NCI-H526 (cell line): ENCODE measurements around the gene SYNGR3.
A peak's percentile ranks its signal among the peaks of the same experiment; 100 is the strongest.
"Not testable (repeated sequence)": the region's sequence is repeated elsewhere in the genome, so short reads cannot be mapped to it uniquely, and the experiment has no call there.

Experiments used
- DNase-seq, 2 experiments: peaks; one replicate each; lab custom pipeline; 2025; lab: John Stamatoyannopoulos, UW

Gene SYNGR3

DNA sequence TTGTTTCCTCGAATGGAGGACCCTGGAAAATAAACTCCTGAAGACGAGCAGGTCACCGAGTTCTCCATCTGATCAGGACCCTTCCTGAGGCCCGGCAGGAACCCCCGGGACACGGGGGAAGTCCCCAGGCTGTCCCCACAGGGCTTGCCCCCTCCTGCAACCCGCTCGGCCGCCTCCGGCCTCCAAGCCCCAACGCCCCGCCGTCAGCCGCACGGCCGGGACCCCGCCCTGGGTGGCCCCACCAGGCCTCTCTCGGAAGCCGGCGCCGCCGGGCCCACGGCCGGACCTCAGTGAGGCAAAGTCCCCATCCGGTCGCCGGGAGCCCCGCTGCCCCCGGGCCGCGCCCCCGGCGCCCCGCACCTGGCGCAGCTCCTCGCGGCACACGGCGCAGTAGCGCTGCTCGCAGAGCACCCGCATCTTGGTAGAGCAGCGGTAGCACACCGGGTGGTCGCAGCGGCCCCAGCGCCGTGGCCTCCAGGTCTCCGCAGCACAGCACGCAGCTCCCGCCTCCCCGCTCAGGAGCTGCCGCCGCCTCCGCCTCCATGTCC is 19.5 kb downstream of the SYNGR3 start:
- DNase-seq: no peak

DNA sequence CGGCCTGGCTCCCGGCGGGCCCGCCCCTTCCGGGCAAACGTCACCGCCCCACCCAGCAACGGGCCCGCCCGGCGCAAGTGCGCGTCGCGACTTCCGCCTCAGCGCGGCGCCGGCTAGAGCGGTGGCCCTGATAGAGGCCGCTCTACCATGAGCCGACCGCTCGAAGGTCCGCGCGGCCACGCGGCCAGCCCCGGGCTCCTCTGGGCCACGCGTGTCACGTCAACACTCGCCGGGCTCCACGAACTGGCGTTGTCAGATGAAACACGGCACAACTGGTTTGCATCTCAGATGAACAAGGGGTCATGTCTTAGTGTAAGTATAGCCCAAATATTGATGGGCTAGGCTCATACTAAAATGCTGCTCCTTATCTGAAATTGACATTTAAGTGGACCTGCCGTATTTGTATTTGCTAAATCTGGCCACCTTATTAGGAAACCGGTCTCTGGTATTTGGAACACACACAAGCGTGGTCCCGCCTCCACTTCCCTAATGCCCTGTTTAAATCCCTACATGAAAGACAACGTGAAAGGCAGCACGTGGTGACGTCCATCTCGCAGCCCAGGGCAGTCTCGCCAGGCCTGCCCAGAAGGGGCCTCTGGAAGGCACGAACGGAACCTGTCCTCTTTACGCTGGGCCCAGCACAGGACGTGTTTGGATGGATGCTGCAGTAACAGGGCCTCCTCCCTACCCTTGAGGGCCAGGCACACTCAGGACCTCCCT is 20.2 kb downstream of the SYNGR3 start, which contains the start of gene ZNF598:
Gene ZNF598, minus strand, starts transcription at position 31 of the 720 bp plus-strand sequence.
- peak; percentile 18 to 82 for DNase-seq

DNA sequence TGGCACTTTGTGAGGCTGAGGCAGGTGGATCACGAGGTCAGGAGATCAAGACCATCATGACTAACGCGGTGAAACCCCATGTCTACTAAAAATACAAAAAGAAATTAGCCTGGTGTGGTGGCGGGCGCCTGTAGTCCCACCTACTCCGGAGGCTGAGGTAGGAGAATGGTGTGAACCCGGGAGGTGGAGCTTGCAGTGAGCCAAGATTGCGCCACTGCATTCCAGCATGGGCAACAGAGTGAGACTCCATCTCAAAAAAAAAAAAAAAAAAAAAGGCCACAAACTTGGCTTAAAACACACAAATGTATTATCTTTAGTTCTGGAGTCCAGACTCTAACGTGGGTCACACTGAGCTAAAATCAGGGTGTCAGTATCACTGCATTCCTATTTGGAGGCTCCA is 22.0 kb downstream of the SYNGR3 start:
- not testable (repeated sequence) for DNase-seq

DNA sequence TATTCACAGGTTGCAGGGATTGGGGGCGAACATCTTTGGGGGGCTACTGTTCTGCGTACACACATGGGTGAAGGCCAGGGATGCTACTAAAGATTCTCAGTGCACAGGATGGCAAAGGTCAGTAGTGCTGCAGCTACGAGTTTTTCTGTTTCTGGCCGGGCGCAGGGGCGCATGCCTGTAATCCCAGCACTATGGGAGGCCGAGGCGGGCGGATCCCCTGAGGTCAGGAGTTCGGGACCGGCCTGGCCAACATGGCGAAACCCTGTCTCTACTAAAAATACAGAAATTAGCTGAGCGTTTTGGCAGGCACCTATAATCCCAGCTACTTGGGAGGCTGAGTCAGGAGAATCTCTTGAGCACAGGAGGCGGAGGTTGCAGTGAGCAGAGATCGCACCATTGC is 23.8 kb downstream of the SYNGR3 start:
- no peak for DNase-seq

DNA sequence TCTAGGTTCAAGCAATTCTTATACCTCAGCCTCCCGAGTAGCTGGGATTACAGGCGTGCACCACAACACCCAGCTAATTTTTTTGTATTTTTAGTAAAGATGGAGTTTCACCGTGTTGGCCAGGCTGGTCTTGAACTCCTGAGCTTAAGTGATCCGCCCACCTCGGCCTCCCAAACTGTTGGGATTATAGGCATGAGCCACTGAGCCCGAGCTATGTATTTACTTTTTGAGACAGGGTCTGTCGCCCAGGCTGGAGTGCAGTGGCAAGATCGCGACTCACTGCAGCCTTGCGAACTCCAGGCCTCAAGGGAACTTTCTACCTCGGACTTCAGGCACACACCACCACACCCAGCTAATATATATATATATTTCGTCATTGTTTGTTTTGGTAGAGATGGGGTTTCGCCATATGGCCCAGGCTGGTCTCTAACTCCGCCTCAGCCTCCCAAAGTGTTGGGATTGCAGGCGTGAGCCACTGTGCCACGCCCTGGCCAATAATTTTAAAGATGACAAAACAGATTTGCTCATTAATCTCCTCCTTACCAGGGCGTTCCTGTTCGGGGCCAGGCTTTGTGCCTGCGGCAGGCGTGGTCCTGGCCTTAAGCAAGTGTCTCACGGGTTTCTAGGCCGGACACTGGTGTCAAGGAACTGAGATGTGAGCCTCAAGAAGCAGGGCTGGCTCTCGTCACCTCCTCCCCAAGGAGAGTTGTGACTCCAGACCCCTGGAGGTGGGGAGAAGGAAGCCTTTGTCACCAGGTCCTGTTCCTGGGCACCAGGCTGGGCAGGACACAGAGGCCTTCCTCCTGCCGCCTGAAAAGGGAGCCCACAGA is 25.6 kb downstream of the SYNGR3 start:
- no peak for DNase-seq

DNA sequence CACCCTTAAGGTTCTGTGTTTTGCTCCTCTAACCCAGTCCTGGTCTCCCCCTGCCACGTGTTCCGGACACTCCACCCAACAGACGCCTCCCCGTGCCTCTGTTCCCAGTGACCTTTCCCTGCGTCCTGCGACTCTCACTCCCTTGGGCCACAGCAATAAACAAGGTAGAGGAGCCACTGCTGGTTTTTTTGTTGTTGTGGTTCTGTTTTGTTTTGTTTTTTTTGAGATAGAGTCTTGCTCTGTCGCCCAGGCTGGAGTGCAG is 26.1 kb downstream of the SYNGR3 start:
- no peak for DNase-seq

DNA sequence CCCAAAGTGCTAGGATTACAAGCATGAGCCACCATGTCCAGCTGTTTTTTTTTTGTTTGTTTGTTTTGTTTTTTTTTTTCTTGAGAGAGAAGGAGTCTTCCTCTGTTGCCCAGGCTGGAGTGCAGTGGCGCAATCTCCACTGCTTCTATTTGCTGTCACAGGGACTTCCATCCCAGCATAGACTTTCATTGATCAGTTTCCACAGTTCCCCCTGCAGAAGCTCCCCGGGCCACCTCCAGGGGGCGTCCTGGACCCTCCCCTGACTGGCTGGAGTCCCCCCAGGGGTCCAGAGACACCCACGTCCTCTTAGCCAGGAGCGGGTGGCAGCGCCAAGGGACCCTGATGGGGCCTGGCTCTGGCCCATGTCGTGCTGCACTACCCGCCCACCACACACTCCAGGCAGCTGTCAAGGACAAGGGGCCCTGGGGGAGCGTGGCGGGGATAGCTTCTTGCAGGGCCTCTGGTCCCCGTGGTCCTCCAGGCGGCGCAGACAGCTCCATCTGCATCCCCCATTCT is 26.7 kb downstream of the SYNGR3 start:
- DNase-seq: no peak

DNA sequence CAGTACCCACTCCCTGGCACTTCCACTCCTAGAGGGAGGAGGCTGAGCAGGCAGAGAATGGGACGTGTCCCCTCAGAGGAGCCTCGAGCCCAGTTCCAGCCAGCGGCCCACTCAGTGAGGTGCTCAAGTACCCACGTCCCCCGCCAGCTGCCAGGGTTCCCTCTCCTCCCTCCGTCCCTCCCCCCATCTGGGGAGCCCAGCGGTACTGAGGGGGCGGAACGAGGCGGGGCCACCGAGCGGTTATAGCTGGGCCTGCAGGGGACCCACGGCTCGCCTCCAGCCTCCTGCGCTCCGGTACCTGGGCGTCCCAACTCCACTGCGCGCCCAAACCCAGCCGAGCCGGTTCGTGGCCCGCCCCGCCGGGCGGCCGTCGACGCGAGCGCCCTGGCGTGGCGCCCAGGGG is 29.7 kb downstream of the SYNGR3 start, which contains the start of gene NPW:
Gene NPW, plus strand, starts transcription at position 268 of the 403 bp plus-strand sequence.
- DNase-seq: no peak

DNA sequence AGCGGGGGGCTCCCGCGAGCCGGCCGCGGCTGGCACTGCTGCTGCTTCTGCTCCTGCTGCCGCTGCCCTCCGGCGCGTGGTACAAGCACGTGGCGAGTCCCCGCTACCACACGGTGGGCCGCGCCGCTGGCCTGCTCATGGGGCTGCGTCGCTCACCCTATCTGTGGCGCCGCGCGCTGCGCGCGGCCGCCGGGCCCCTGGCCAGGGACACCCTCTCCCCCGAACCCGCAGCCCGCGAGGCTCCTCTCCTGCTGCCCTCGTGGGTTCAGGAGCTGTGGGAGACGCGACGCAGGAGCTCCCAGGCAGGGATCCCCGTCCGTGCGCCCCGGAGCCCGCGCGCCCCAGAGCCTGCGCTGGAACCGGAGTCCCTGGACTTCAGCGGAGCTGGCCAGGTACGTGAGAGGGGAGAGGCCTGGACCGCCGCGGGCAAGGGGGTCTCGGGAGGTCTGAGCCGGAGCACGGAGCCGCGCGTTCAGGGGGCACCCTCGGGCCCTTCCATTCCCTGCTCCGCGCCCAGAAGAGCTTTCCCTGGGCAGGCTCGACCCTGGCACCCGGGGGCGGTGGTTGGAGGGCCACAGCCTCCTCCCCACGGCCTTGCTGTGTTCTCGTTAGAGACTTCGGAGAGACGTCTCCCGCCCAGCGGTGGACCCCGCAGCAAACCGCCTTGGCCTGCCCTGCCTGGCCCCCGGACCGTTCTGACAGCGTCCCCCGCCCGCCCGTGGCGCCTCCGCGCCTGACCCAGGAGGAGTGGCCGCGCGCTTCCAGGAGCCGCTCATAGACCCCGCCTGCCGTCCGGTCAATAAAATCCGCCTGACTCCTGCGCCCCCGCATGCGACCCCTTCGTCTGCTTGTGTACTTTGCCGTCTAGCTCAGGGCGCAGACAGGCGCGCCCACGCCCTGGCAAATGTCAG is 30.4 kb downstream of the SYNGR3 start:
- no peak for DNase-seq

DNA sequence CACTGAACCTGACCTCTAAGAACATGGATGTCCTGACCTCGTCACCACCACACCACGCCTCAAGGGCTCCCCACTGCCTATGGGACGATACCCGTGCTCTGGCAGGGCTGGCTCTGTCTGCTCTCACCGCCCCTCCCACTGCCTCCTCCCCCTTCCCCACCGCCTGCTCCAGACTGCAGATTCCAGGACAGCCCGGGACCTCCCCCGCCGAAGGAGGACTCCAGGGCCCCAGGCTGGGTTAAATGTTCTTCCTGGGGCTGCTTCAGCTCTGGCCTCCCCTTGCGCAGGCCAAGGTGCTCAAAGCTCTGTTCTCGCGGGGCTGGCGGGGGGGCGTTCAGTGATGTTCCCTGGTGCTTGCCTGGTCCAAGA is 32.9 kb downstream of the SYNGR3 start:
- DNase-seq: peak in 1 of 2 experiments; percentile 50

DNA sequence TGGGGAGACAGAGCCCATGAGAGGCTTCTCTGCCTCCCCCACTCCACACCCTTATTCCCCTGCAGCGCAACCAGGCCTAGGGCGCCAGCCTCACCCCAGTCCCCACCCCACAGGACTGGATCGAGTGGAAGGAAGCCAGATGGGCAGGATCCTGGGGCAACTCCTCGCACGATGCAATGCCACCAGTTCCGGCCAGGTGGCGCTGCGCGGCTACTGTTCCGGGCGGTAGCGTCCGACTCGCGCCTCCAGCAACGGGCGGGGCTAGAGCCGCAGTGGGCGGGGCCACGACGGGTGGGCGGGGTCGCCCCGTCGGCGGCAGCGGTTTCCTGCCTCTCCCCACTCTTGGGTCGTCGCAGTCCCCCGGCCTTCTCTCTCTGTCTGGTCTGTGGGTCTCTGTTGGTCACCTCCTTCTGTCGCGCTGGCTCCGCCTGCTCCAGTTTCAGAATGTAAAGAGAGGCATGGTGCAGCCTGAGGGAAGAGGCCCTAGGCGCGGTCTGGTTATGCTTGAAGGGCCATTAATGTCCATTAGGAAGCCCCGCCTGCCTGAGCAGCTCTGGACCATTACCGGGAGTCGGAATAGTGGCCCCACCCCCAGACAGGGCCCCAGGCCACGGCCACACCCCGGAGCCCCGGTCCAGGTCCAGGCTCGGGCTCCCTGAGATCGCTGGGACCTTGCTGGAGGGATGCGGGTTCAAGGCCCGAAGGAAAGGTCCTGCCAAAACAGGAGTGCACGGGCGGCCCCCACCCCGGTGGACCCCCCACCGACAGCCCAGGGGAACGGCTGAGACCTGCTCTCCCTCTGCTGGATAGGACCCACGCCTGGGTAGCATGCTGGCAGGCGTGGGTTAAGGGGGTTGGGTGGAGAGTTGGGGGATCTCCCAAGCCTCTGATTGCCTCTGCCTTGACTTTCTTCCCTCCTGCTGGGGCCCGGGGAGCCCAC is 33.6 kb downstream of the SYNGR3 start:
- peak; percentile 20 to 82 for DNase-seq

DNA sequence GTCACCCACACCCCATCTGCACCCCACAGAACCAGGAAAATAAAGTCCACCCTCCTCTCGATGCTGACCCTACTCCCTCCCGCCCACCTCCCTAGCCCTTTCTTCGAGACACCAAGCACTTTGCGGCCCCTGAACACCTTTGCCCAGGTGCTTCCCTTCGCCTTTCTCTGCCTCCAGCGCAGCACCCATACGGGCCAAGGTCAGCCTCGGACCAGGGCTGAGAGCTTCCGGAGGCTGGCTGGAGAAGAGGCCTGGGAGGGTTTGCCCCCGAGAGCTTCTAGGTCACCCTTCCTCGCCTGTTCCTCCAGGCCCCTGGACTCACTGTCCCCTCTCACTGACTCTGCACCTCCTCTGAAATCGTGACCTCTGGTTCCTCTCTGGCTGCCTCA is 34.3 kb downstream of the SYNGR3 start:
- no peak for DNase-seq

DNA sequence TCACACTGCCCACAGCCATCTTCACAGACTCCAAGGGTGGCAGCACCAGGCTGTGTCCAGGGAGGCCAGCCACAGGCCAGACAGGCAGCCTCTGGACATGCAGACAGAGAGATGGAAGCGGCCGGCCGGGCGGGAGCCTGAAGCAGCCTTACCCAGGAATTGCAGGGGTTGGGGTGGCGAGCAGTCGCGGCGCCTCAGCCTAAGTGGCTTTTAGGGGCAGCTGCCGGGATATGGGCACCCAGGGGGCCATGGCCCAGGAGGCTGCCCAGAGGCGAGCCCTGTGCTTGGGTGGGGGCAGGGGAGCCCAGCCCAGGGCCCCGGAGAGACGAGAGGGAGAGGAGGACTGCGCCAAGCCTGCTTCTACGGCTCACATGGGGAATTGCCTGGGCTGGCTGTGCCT is 35.5 kb downstream of the SYNGR3 start:
- DNase-seq: no peak

DNA sequence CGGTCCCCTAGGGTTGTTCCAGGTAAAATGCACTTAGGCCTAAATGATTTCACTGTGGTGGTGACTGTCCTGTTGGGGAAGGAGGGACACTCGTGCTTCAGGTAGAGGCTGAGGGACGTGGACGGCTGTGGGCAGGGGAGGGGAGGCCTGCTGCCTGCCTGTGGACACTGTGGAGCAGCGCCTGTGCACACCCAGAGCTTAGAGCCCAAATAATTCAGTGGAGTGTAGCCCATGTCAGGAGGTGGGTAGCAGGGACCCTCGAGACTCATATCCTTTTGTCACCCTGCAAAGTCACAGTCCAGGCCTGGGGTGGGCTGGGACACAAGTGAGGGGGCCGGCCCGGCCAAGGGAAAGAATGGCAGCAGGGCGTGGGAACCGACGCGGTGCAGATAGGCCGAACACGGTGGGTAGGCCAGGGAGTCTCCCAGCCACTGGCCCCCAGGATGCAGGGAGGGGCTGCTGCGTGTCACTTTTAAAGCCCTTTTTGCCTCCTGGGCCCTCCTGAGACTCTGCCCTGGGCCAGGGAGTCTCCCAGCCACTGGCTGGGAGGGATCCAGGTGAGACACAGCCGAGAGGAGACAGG is 36.2 kb downstream of the SYNGR3 start:
- DNase-seq: no peak

DNA sequence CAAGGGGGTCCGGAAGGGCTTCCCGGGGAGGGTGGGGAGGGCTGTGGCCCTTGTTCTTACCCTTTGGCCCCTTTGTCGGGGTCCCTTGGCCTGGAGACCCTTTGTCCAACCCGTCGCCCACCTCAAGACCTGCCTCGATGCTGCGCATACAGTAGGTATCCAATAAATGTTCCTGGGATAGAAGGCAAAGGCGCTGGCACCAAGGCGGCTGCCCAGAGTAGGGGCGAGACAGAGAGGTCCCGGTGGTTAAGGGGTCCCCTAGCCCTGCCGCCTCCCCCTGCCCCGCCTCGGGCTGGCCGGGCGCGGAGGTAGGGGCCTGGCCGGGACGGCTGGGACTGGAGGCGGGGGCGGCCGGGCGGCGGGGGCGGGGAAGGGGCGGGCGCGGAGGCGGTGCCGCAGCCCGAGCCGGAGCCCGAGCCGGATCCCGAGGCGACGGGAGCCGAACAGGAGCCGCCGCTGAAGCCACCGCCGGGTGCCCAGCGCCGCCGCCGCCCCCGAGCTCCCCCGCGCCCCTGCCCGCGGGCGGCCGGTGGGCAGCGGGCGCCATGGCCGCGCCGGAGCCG is 36.8 kb downstream of the SYNGR3 start, which contains the start of gene NHERF2:
Gene NHERF2, plus strand, starts transcription at position 442 of the 563 bp plus-strand sequence. Its CDS starts 104 bp downstream, at position 546.
- DNase-seq: peak in 1 of 2 experiments; percentile 34

DNA sequence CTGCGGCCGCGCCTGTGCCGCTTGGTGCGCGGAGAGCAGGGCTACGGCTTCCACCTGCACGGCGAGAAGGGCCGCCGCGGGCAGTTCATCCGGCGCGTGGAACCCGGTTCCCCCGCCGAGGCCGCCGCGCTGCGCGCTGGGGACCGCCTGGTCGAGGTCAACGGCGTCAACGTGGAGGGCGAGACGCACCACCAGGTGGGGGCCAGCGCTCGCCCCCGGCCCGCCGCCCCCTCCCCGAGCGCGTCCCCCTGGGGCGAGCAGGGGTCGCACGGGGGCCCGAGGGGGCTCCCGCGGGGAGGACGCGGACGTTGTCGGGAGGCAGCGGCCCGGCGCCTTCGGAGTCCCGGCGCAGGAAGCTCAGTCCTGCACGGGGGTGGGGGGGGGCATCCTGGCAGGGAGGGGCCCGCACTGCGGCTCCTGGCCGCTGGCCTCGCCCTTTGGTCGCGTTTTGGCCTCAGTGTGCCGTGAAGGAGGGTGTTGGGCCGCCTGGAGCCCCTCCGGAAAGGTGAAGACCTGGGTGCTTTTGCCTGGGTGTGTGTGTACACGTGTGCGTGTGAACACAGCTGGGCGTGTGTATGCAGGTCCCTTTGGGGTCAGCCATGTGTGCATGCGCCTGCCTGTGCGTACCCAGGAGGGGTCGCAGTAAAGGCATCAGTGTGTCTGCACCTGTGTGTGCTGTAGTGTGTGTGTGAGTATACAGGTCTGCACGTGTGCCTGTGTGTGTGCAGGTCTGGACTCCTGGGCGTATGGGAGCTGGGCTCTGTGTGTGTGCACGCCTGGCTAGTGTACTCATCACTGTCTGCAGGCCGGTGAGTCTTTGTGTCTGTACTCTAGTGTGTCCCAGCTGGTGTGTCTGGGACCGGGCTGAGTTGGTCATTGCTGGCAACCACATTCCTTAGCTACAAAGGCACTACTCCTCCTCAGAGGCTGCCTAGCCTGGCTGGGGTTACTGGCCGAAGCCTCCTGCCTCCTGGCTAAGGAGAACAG is 37.5 kb downstream of the SYNGR3 start:
- peak in 1 of 2 experiments; percentile 42 for DNase-seq

DNA sequence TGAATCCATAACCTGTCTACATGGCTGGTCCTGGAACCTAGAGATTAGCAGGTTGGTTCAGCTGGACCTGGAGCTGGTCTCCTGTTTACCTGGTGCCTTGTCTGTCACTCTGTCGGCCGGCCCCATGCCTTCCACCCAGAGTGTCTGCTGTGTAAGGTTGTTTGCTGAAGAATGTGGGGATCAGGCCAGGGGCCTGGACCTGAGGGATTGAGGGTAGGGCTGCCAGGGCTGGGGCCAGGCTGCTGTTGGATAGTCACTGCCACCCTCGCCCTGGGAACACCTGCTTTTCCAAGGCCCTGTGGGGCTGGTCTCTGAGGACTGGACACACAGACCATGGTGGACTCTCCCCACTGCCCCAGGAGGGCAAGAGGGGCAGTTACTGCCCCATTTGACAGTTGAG is 38.4 kb downstream of the SYNGR3 start:
- DNase-seq: no peak

DNA sequence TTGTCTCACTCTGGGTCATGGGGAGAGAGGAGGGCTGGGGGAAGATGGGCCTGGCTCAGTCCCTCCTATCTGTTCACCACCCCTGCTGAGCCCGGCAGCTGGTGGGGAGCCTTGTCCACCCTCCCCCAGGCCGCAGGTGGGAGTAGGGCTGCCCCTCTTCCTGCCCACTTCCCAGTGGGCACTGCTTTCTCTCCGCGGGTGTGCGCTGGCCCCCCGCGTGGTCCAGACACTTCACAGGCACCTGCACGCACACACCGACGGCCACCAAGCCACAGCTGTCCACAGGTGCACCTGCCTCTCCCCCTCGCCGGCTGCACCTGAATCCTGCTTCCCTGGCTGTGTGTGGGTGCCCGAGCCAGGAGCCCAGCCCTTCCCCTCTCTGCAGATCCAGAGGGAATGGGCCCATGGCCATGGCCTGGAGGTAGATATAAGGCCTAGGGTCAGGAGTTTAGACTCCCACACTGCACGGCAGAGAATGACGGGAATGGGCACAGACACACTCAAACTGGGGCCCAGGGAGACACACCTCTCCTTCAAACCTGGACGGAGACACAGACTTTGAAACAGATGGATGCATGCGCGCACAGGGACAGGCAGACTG is 39.0 kb downstream of the SYNGR3 start:
- no peak for DNase-seq
